Mesodermal cell (in vitro differentiated cells): Measurements from ENCODE around the gene LYRM9.
"Not testable (repeated sequence)": the region's sequence is repeated elsewhere in the genome, so short reads cannot be mapped to it uniquely, and the experiment has no call there.

Source experiments
- H3K27ac ChIP-seq: 2 replicates; pipeline ENCODE4 v1.7.0; 2013; ENCODE audit warnings: mild to moderate bottlenecking, low read depth, low read length, moderate library complexity; ENCODE audit not compliant: severe bottlenecking
- H3K36me3 ChIP-seq: 2 replicates; pipeline ENCODE4 v1.7.1; 2013; ENCODE audit warnings: mild to moderate bottlenecking, low read length, moderate library complexity; ENCODE audit not compliant: control insufficient read depth, insufficient read depth
- H3K4me1 ChIP-seq: one replicate; pipeline ENCODE4 v1.7.1; 2013; ENCODE audit warnings: mild to moderate bottlenecking, low read length; ENCODE audit not compliant: insufficient read depth, control insufficient read depth, poor library complexity, severe bottlenecking
- H3K4me3 ChIP-seq: 2 replicates; pipeline ENCODE4 v1.7.0; 2013; ENCODE audit warnings: low read length, control low read depth, mild to moderate bottlenecking; ENCODE audit not compliant: insufficient read depth, poor library complexity, severe bottlenecking; ENCODE audit errors: extremely low read depth
- H3K9me3 ChIP-seq: 2 replicates; pipeline ENCODE4 v1.7.1; 2013; ENCODE audit warnings: mild to moderate bottlenecking, low read length, moderate library complexity; ENCODE audit not compliant: control insufficient read depth
- WGBS, 2 experiments: methylation state at CpG; one replicate each; pipeline ENCODE4 v1.1.5; 2013; ENCODE audit warnings: missing lambda C conversion rate in 2 of 2; ENCODE audit not compliant: insufficient coverage in 2 of 2; 5-methylcytosine and 5-hydroxymethylcytosine counted together

Gene LYRM9

GRCh38 chr17:27839571-27840405 lies 53.4 kb downstream of the LYRM9 start:
- H3K4me3 ChIP-seq, H3K4me1 ChIP-seq, H3K9me3 ChIP-seq, H3K27ac ChIP-seq, H3K36me3 ChIP-seq: not testable (repeated sequence)
- WGBS, 2 experiments = 80% methylated on average over 1 of the region's 4 CpGs; no CpG with 5 or more reads in 1 of the 2 experiments

DNA sequence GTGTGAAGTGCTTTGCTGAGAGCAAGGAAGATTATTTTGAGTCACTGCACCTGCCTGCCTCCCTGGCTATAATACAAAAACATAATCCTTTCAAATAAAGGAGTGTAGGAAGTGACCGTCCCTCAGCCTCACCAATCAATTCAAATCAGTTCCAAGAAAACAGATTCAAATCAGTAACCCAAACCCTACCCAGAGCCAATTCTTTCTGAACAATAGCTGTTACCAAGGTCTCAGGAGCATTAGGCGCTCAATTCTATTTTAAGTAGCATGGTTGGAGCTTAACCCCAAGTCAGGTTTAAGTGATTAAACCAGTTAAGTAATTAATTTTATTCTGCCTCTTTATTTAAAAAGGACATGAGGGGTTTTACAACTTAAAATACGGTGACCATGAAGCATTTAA lies 54.6 kb downstream of the LYRM9 start:
- not testable (repeated sequence) for H3K36me3 ChIP-seq, H3K4me1 ChIP-seq, H3K9me3 ChIP-seq, H3K27ac ChIP-seq, H3K4me3 ChIP-seq
- WGBS, 2 experiments = 80% methylated on average over 1 of the region's 3 CpGs; no CpG with 5 or more reads in 1 of the 2 experiments

DNA sequence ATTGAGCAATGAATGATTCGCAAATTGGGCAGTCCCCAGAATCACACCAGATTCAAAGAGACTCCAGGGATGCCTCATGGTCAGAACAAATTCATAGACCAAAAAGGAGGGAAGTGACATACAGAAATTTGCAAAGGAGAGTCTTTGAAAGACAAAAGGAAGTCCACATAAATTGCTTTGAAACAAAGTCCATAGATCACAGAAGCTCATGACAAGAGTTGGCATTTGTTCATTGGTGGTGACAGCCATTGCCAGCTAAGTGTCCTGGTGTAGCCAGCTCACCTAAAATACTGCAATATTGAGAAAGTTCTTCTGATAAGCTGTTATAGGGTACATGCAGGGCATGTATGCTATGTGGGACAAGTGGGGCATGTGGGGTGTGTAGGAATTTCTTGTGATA lies 55.4 kb downstream of the LYRM9 start:
- not testable (repeated sequence) for H3K4me1 ChIP-seq, H3K9me3 ChIP-seq, H3K27ac ChIP-seq, H3K4me3 ChIP-seq, H3K36me3 ChIP-seq
- 71% methylated on average over 1 of the region's 1 CpG; no CpG with 5 or more reads in 1 of the 2 experiments for WGBS, 2 experiments

DNA sequence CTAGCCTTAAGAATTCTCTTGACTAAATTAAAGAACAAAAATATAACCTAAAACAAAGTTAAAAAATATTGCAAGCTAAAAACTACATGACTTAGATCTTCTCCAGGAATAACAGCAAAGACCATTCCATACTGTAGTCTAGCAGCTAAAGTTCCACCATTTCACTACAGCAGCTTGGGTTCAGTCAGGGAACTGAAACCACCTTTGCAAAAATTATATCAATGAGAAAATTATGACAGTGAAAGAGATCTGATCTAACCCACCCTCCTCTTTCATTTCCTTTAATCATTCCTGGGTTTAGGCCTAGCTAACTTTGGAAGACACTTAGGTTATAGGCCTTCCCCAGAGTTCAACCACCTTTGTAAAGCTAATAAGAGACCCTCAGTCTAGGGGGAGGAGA lies 56.5 kb downstream of the LYRM9 start:
- Histone ChIP-seq H3K27ac (no peak overlapping the region), H3K4me1 (no peaks in the 10 kb centered on the region), H3K4me3 (no peak overlapping the region), H3K9me3 (no peaks in the 10 kb centered on the region), H3K36me3 (no peaks in the 10 kb centered on the region)

DNA sequence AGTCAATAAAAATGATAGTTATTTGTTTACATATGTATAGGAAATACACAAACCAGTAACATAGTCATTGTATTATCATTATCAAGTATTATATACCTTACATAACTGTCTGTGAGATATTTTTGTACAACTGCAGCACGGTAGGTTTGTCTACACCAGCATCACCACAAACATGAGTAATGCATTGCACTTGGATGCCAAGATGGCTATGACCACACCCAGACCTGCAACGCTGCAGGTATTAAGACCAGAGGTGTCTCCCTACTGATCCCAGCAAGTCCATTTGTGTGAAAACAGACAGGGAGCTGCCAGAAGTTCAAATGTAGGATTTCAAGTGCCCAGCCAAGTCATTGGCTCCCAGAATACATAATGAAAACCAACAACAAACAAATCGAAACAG lies 58.6 kb downstream of the LYRM9 start:
- no peaks in the 10 kb centered on the region for H3K4me1 ChIP-seq
- no peaks in the 10 kb centered on the region for H3K36me3 ChIP-seq
- 89 to 92% methylated on average over 1 to 2 of the region's 3 CpGs for WGBS, 2 experiments
- no peak overlapping the region for H3K27ac ChIP-seq
- H3K4me3 ChIP-seq = no peak overlapping the region
- H3K9me3 ChIP-seq = no peaks in the 10 kb centered on the region

DNA sequence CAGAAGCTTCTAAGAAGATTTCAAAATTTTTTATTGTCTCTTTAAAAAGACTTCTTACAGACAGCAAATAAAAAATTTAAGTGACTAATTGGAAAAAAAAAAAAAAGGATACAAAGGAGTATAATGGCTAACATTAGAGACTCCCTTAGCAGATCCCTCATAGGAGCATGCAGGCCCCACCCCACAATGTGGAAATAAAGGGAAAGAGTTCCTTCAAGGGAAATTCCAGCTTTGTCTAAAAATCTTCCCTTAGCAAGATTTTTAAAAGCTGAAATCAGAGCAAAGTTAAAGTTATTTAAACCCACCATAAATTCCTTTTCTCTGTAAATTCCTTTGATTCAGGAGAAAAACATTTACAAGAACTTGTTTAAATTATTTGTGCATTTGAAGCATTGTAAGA lies 60.3 kb downstream of the LYRM9 start:
- Histone ChIP-seq H3K4me3 (no peak overlapping the region), H3K4me1 (no peaks in the 10 kb centered on the region), H3K9me3 (no peaks in the 10 kb centered on the region), H3K36me3 (no peaks in the 10 kb centered on the region), H3K27ac (no peak overlapping the region)

DNA sequence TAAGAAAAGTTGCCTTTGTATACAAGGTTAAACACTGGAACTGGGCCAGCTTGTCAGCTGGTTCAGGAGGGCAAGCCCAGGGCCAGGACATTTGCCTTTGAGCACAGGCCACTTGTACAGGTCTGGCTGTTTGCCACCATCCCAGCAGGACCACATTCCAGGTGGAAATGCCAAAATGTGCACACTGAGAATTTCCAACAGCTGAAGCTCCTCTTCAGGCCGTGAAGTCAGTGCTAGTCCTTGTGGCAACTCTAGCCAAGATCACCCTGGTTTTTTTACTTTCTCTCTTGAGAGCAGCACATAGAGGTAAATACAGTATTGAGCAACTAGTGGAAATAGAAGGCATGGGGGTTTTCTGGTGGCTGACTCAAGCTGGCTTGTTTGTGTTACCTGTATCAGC lies 63.3 kb downstream of the LYRM9 start:
- not testable (repeated sequence) for H3K36me3 ChIP-seq, H3K4me3 ChIP-seq, H3K4me1 ChIP-seq, H3K27ac ChIP-seq, H3K9me3 ChIP-seq
- no CpG with 5 or more reads among the region's 1 CpG for WGBS, 2 experiments

DNA sequence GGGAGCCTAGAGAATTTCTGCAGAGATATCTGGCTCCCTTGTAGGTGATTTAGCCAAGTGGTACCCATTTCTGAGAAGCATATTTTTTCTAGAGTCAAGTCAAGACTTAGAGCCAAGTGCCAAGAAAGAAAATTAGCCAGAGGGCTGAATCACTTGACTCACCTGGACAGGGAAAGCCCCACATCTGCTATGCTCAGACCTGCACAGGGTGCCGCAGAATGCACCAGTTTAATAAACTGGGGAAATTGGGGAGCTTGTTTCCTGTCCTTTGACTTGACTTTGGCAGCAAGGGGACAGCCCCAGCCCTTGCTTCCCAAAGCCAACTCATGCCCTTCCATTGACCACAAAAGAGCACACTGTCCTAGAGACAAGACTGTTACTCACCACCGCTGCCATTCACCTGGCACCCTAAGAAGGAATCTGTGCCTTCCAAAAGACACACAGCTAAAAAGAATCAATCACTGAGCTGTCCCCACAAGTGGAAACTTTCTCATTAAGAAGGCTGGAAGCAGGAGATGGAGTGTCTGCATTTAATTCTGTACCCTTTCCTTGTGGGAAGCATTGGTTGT lies 63.9 kb downstream of the LYRM9 start:
- not testable (repeated sequence) for H3K4me1 ChIP-seq, H3K4me3 ChIP-seq, H3K27ac ChIP-seq, H3K36me3 ChIP-seq, H3K9me3 ChIP-seq
- WGBS, 2 experiments = no CpG with 5 or more reads among the region's 2 CpGs
